Cortex of kidney (tissue), 1 donor: ENCODE results near the gene AZU1.
"Not testable (repeated sequence)": the region's sequence is repeated elsewhere in the genome, so short reads cannot be mapped to it uniquely, and the experiment has no call there.

Source experiments
- DNase-seq: peaks from one replicate; lab custom pipeline; 2025; lab: John Stamatoyannopoulos, UW

The AZU1 gene

GRCh38 chr19:872266-872951, 44.8 kb downstream of the AZU1 start:
- DNase-seq: no peak

GRCh38 chr19:873084-873483, 45.4 kb downstream of the AZU1 start:
- no peak for DNase-seq

GRCh38 chr19:873561-874041, 46.0 kb downstream of the AZU1 start:
- DNase-seq: no peak

DNA sequence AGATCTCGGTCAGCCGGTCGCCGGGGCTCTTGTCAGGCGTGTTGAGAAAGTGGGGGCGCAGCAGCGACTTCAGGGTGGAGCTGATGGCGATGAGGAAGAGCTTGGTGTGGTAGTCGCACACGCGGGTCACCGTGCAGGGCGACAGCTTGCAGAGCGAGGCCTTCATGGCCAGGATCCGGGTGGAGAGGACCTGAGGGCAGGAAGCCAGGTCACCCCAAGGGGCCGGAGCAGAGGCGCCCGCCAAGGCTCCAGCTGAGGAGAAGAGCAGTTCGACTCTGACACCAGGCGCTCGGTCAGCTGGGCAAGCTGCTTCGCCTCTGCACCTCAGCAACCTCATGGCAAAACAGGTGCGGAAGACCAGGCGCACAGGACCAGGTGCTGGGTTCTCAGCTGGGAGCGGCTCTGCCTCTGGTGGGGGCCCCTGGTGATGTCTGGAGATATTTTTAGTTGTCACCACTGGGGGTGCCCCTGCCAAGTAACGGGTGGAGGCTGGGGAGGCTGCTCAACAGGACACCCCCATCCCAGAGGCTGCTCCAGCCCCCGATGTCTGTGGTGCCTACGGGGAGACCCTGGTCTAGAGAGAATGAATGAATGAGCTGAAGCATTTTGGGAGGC, 47.7 kb downstream of the AZU1 start:
- no peak for DNase-seq

GRCh38 chr19:876089-876488, 48.5 kb downstream of the AZU1 start:
- no peak for DNase-seq

DNA sequence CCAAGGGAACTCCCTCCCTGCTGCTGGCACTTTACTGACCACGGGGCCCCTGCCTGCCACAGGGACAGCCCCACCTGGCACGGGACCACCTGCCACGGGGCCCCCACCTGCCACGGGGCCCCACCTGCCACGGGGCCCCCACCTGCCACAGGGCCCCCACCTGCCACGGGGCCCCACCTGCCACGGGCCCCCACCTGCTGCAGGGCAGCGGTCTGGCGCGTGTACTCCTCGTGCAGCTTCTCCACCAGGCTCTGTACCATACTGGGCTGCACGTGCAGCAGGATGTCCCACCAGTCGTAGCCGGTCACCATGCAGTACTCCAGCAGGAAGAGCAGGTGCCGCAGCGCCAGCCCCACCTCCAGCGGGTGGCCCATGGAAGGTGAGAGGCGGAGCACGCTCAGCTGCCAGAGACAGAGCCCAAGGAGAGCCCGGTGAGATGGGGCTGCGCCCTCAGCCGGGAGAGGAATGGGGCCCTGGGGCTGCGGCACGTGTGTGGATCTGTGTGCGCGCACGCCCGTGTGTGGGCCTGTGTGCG, 49.2 kb downstream of the AZU1 start:
- DNase-seq: no peak

- DNase-seq: not testable (repeated sequence)
These were observed 50.5 kb downstream of the AZU1 start for GRCh38 chr19:877992-878660.

- DNase-seq: not testable (repeated sequence)
These were observed 51.3 kb downstream of the AZU1 start for GRCh38 chr19:878751-879561.

- no peak for DNase-seq
These were observed 52.2 kb downstream of the AZU1 start for GRCh38 chr19:879711-880438.
